HG03442 (cell line): ENCODE measurements around the gene RGS17.

Experiments used
- ATAC-seq: cut with Tn5 transposase; IDR thresholded peaks from one replicate; pipeline ENCODE4 v1.9.1; 2021; ENCODE audit warnings: mild to moderate bottlenecking, moderate library complexity; ENCODE audit not compliant: unreplicated experiment

The RGS17 gene

GRCh38 chr6:153086225-153086990, 44.7 kb downstream of the RGS17 start:
- no peak for ATAC-seq

- no peak for ATAC-seq
These were observed 45.8 kb downstream of the RGS17 start for GRCh38 chr6:153085239-153085638.

GRCh38 chr6:153084393-153084792, 46.7 kb downstream of the RGS17 start:
- no peak for ATAC-seq

- no peak for ATAC-seq
These were observed 47.2 kb downstream of the RGS17 start for GRCh38 chr6:153083869-153084268.

DNA sequence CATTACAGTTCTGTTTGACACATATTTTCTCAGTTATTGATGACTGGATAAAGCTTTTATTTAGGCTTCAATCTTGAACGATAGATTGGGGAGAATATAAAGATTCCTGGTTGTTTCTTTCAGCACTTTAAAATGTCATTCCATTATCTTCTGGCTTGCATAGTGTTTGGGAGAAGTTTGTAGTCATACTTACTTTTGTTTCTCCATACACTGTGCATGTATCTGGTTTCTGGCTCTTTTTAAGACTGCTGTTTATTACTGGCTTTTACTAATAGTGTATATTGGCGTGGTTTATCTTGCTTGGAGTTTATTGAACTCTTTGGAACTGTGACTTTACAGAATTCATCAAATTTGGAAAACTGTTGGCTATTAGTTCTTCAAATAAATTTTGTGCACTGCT, 49.2 kb downstream of the RGS17 start:
- ATAC-seq, result no peak

GRCh38 chr6:153076431-153076830, 54.7 kb downstream of the RGS17 start:
- ATAC-seq, result no peak

DNA sequence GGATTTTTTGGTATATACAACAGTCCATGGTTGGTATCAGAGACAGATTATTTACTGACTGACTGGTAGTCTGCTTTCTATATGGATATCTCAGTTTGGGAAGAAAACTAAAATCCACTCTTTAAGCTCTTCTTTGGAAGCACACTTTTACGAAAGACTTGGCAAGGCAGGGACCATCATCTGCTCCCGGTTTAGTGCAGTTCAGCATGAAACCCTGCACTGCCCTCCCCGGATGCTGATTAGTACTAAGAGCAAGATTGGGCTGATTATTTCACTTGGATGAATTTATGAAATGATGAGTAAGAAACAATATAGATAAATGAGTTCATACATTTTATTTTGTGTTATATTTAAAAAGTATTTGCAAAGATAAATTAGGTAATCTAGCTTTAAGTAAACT, 56.3 kb downstream of the RGS17 start:
- no peak for ATAC-seq

DNA sequence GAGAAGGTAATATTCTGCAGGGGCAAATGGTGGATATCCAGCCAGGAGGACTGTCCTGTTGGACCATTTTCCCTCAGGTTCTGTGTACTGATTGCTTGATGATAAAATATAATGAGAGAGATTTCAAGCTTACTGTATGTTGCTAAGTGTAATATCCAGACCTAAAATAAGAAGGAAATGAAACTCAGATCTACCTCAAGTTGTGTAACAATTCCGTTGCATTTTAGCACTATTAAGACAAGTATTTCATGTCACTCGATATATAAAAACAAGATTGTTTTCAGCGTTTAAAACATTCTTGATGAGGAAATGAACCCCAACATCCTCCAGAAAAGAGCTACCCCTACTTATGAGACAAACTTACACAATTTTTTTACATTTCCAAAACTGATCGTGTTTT, 57.2 kb downstream of the RGS17 start:
- no peak for ATAC-seq

GRCh38 chr6:153070756-153071155, 60.3 kb downstream of the RGS17 start:
- no peak for ATAC-seq

DNA sequence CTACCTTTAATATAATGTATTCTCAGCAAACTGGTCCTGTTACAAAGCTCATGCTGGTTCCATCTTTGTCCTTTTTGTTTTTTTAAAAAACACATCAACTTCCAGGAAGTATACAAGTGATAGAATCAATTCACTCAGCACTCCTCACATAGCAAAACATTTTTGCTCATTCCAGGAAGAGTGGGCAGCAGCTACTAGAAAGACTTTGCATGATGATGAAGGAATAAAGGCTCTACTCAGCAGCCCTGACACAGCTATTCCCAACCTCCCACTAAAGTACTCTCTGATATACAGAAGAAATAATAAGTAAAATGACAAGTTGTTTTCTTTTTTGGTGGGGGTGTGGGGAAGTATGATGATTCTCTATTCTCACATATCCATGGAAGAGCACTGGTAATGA, 61.2 kb downstream of the RGS17 start:
- ATAC-seq, result no peak

- ATAC-seq, result no peak
These were observed 65.9 kb downstream of the RGS17 start for GRCh38 chr6:153065222-153065621.

DNA sequence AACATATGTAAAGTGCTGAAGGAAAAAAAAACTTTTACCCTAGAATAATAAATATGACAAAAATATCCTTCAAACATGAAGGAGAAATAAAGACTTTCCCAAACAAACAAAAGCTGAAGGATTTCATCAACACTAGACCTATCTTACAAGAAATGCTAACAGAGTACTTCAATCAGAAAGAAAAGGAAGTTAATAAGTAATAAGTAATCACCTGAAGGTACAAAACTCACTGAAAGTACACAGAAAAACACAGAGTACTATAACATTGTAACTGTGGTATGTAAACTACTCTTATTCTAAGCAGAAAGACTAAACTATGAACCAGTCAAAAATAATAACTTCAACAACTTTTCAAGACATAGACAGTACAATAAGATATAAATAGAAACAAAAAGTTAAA, 67.1 kb downstream of the RGS17 start:
- ATAC-seq, result no peak

DNA sequence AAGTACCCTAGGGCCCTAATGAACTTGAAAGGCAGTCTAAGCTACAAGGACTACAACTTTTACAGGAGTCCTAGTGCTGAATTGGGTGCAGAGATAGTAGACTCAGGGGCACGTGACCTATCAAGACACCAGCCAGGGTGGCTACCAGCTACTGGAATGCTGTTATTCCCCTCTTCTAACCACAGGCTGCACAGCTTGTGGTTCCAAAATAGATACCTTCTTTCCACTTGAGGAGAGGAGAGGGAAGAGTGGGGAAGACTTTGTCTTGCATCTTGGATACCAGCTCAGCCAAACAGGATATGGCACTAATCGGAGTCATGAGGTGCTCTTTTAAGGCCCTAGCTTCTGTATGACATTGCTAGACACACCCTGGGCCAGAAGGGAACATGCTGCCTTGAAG, 68.6 kb downstream of the RGS17 start:
- ATAC-seq, result no peak

DNA sequence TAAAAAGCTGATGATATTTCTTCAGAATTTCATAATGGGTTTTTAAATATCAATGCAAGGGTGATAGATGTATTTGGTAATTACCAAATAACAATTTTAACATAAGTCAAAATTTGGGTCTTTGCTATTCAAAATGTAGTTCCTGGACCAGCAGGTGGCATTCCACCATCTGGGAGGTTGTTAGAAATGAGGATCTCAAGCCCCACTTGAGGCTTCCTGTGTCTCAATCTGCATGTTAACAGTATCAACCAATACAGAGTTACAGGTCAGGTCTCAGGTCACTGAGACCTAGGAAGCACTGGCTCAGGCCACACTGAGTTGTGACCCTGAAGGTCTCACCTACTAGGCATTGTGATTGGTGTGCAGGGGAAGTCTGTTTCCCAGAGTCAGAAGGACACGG, 71.3 kb downstream of the RGS17 start:
- ATAC-seq, result no peak

DNA sequence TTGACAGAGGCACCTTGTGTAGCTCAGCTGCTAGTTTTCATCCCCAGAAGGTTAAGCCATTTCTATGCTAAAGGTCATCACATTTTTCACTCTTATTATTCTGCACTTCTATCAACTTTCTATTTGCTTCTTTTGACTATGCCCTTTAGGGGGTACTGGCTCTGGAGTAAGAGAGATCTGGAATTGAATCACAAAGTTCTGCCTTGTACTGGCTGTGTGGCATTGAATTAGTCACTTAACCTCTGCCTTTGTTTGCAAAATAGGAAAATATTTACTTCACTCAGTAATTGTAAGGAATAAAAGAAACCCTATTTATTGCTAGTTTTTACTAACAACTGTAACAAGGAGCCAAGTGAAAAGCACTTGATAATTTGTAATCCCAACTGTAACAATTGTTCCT, 71.8 kb downstream of the RGS17 start:
- no peak for ATAC-seq

- ATAC-seq, result no peak
These were observed 72.2 kb downstream of the RGS17 start for GRCh38 chr6:153058909-153059308.

DNA sequence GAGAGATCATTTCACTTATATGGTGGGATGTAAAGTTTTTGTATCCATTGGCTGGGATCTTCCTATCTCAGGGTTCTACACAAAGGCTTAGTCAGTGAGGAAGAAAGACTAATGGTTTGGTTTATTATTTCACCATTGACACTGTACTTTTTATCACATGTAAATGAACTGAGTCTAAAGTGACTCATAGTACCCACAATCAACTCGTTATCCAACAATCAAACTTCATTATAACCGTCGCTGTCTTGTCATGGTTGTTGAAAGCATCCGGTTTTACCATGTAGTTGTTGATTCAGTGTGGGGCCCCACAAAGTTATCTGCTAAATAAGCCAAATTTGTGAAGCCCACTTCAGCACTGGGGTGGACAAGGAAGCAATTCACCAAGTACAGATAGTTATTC, 72.8 kb downstream of the RGS17 start:
- no peak for ATAC-seq

DNA sequence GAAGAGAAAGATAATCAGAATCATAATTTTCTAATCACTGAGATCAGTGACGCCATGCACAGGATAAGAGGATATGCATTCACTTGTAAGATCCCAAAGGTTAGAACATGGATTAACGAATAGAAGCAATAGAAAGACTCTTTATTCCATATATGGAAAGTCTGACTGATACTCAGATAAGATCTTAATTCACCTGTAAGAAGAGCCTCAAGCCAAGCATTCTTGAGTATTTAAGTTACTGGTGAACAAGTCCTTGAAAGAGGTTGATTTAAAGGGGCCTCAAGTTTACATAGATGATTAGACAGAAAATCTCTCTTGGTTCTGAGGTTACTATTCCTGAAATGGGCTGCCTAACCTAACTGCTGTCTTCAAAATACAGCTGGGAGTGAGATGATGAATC, 74.8 kb downstream of the RGS17 start:
- ATAC-seq, result no peak

DNA sequence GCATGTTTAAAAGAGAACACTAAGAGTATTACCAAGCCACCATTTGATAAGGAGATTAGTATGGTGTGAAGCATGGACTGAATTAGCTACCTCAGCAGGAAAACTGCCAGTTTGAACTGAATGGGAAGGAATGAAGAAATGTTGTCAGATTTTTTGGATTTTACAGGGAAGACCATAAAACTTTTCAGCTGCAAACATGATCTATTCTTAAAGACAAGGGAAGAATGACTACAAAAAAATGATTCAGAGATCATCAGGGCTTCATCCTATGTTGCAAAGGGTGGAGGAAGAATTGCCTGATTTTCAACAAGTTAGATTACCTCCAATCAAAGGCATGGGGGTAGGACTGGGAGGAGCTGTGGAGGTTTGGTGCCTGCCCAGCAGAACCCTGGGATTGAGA, 79.3 kb downstream of the RGS17 start:
- no peak for ATAC-seq

DNA sequence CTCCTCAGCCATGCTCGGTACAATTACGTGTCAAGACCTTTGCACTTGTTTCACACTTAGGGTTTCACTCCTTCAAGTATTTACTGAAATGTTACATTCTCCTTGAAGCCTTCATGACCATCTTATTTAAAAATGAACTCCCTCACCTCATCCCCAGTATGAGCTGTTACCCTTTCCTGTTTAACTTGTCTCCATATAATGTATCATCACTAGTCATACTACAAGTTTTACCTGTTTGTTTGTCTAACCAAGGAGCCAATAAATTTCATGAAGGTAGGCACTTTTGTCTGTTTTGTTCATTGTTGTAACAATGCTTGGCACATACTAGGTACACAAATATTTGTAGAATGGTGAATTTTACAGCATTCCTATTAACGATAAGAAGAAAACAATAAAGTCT, 82.5 kb downstream of the RGS17 start:
- ATAC-seq, result no peak

GRCh38 chr6:153047386-153047785, 83.7 kb downstream of the RGS17 start:
- ATAC-seq, result no peak

GRCh38 chr6:153045271-153045670, 85.8 kb downstream of the RGS17 start:
- ATAC-seq, result no peak

DNA sequence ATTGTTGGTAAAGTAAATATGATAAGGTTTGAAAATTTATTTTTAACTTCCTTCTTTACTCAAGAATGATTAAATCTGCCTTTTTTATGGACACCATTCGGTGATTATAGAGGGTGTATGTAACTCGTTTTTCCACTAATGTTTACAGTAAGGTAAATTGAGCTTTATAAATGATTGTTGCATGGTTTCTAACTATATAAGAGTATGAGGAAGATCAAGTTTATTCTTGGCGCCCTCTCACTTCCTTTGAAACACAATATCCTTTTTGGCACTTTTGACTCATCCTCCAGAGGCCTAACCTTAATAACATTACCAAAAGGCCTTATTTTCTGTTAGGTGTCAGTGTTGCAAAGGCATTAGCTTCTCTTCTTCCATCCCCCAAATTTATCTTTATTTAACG, 86.8 kb downstream of the RGS17 start:
- no peak for ATAC-seq
